GM12878 (cell line): ENCODE results near the gene RIC1. TPM values are rescaled to one million over a fixed set of nuclear protein-coding genes. Genes with fewer than 3 reads are reported as not detected.

Experiments used
- BRCA1 ChIP-seq: IDR thresholded peaks from 2 replicates; pipeline ENCODE4 v1.6.1; 2011; ENCODE audit warnings: low read depth, low read length, improper control_type of control experiment
- CHD1 ChIP-seq: IDR thresholded peaks from 2 replicates; pipeline ENCODE4 v1.6.1; 2012; ENCODE audit warnings: low read depth, low read length, improper control_type of control experiment
- FOXK2 ChIP-seq: fragments of 450-650 bp; IDR thresholded peaks from 2 replicates; pipeline ENCODE4 v1.6.1; 2017; ENCODE audit warnings: mild to moderate bottlenecking, moderate library complexity
- NFXL1 ChIP-seq: fragments of 450-650 bp; IDR thresholded peaks from 2 replicates; pipeline ENCODE4 v1.6.1; 2017; ENCODE audit warnings: antibody characterized with exemption, mild to moderate bottlenecking, borderline replicate concordance
- PML ChIP-seq: IDR thresholded peaks from 2 replicates; pipeline ENCODE4 v1.6.1; 2012; ENCODE audit warnings: low read length, inconsistent platforms
- SPI1 ChIP-seq: IDR thresholded peaks from 2 replicates; pipeline ENCODE4 v1.6.1; 2011; ENCODE audit warnings: low read depth, mild to moderate bottlenecking, low read length, moderate library complexity, borderline replicate concordance; ENCODE audit not compliant: insufficient read depth
- TCF3 ChIP-seq: IDR thresholded peaks from 2 replicates; pipeline ENCODE4 v1.6.1; 2012; ENCODE audit warnings: low read depth, mild to moderate bottlenecking, low read length, borderline replicate concordance; ENCODE audit not compliant: insufficient read depth
- polyA plus RNA-seq, 11 experiments: library from polyadenylated mRNA; depleted of rRNA in 4 of 11; unstranded in 6 of 11; stranded (reverse) in 5 of 11; fragments of >200 nt; fragmentation: Nextera tagmentation in 4 of 11; fragmentation: Illumina TruSeq in 1 of 11; extraction: Ambion mirVana in 4 of 11; extraction: Trizol in 1 of 11; gene quantifications; 1 replicate in 1 of 11; 2 replicates in 10 of 11; pipeline versions ENCODE4 v1.2.1 to v1.2.3, GENCODE V29; 2011 to 2016; ENCODE audit warnings: inconsistent platforms in 2 of 11, missing spikeins in 2 of 11, low read depth in 1 of 11
- total RNA-seq, 4 experiments: library from RNA; depleted of rRNA in 3 of 4; stranded (reverse); fragments of >200 nt in 3 of 4; fragmentation: Illumina TruSeq in 1 of 4; extraction: Trizol in 1 of 4; gene quantifications; 2 replicates each; pipeline versions ENCODE4 v1.2.1 to v1.2.3, GENCODE V29; 2013 to 2021
- TF ChIP-seq, protein P1 (sequence below): fragments of 450-650 bp; formaldehyde crosslinking; IDR thresholded peaks from 2 replicates; pipeline ENCODE4 v1.5.0; 2022; ENCODE audit warnings: mild to moderate bottlenecking, missing genetic modification characterization
- TF ChIP-seq, protein P2 (sequence below): IDR thresholded peaks from 2 replicates; pipeline ENCODE4 v1.6.1; 2012; ENCODE audit warnings: low read length, inconsistent platforms
- TF ChIP-seq, protein P3 (sequence below): fragments of 450-650 bp; IDR thresholded peaks from 2 replicates; pipeline ENCODE4 v1.6.1; 2014; ENCODE audit warnings: mild to moderate bottlenecking

RIC1 gene
- total and polyA plus RNA-seq, 10 of the 15 experiments (the other 5 are each of a cell fraction or from before 2014, with no cell fraction given) = 6.2 to 59.8 (median 33.3) TPM

DNA sequence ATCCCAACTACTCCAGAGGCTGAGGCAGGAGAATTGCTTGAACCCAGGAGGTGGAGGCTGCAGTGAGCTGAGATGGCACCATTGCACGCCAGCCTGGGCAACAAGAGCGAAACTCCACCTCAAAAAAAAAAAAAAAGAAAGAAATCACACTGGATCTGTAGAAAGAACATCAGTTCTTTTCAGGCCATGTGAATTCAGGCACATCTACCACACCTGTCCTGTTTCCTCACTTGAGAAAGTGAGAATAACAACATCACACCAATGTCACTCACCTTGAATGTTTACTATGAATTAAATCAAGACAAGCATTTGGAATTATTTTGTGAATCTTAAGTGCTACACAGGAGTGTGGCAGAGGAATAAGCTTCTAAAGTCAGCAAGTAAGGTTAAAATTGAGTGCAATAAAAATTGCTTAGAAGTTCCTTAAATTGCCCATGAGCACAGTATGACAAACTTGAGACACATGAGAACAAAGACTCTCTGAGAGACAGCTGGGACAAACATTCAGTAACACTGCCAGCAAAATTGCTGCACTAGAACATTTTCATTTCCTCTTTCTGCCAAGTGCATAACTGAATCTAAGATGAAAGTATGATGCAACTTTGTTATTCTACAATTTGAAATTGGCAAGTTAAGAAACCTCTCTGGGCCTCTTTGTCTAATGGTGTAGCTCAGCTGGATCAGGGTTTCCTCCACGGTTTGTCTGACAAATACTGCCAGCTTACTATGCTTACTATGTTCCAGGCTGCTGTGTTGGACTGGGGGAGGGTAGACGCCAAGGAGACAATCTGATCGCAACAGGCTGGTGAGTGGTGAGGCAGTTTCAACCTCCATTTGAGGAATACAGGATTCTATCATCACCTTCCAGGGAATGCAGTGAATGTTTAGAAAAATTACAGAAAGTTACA, 1.9 kb upstream of the RIC1 start (continued):
- TF ChIP-seq, protein P1, sequence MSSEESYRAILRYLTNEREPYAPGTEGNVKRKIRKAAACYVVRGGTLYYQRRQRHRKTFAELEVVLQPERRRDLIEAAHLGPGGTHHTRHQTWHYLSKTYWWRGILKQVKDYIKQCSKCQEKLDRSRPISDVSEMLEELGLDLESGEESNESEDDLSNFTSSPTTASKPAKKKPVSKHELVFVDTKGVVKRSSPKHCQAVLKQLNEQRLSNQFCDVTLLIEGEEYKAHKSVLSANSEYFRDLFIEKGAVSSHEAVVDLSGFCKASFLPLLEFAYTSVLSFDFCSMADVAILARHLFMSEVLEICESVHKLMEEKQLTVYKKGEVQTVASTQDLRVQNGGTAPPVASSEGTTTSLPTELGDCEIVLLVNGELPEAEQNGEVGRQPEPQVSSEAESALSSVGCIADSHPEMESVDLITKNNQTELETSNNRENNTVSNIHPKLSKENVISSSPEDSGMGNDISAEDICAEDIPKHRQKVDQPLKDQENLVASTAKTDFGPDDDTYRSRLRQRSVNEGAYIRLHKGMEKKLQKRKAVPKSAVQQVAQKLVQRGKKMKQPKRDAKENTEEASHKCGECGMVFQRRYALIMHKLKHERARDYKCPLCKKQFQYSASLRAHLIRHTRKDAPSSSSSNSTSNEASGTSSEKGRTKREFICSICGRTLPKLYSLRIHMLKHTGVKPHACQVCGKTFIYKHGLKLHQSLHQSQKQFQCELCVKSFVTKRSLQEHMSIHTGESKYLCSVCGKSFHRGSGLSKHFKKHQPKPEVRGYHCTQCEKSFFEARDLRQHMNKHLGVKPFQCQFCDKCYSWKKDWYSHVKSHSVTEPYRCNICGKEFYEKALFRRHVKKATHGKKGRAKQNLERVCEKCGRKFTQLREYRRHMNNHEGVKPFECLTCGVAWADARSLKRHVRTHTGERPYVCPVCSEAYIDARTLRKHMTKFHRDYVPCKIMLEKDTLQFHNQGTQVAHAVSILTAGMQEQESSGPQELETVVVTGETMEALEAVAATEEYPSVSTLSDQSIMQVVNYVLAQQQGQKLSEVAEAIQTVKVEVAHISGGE = no peak
- TF ChIP-seq, protein P2, sequence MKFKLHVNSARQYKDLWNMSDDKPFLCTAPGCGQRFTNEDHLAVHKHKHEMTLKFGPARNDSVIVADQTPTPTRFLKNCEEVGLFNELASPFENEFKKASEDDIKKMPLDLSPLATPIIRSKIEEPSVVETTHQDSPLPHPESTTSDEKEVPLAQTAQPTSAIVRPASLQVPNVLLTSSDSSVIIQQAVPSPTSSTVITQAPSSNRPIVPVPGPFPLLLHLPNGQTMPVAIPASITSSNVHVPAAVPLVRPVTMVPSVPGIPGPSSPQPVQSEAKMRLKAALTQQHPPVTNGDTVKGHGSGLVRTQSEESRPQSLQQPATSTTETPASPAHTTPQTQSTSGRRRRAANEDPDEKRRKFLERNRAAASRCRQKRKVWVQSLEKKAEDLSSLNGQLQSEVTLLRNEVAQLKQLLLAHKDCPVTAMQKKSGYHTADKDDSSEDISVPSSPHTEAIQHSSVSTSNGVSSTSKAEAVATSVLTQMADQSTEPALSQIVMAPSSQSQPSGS = peak; percentile 96
- TF ChIP-seq CHD1 = peak; percentile 78; the same call in 1 of the 2 replicates
- peak; percentile 100 for TF ChIP-seq SPI1
- TF ChIP-seq PML = peak; percentile 86; the same call in 1 of the 2 replicates
- no peak for TF ChIP-seq BRCA1
- no peak for TF ChIP-seq NFXL1
- no peak for TF ChIP-seq FOXK2
- peak; percentile 82; the same call in 1 of the 2 replicates for TF ChIP-seq TCF3
- TF ChIP-seq, protein P3, sequence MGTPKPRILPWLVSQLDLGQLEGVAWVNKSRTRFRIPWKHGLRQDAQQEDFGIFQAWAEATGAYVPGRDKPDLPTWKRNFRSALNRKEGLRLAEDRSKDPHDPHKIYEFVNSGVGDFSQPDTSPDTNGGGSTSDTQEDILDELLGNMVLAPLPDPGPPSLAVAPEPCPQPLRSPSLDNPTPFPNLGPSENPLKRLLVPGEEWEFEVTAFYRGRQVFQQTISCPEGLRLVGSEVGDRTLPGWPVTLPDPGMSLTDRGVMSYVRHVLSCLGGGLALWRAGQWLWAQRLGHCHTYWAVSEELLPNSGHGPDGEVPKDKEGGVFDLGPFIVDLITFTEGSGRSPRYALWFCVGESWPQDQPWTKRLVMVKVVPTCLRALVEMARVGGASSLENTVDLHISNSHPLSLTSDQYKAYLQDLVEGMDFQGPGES = no peak
